ENCODE results near the gene ZNF804B.

ZNF804B gene

DNA sequence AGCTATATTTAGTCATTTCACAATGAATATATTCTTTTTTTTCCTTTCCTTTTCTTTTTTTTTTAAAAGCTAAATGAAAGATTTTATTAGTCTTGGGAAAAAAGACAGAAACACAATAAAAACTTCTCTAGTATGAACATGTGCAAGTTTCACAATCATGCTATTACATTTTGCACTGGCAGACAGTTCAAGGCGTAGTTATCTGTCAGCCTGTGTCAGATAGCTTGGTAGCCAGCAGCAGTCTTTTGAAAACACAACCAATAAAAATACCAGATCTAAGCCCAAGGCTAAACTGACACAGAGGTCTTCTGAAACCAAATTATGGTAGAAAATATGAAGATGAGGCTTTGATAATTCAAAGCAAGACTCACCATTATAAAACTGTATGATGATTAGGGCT is 241.8 kb downstream of the ZNF804B start:
- no peak for DNase-seq (ENCODE audit: low read depth)
- TF ChIP-seq, protein P1, sequence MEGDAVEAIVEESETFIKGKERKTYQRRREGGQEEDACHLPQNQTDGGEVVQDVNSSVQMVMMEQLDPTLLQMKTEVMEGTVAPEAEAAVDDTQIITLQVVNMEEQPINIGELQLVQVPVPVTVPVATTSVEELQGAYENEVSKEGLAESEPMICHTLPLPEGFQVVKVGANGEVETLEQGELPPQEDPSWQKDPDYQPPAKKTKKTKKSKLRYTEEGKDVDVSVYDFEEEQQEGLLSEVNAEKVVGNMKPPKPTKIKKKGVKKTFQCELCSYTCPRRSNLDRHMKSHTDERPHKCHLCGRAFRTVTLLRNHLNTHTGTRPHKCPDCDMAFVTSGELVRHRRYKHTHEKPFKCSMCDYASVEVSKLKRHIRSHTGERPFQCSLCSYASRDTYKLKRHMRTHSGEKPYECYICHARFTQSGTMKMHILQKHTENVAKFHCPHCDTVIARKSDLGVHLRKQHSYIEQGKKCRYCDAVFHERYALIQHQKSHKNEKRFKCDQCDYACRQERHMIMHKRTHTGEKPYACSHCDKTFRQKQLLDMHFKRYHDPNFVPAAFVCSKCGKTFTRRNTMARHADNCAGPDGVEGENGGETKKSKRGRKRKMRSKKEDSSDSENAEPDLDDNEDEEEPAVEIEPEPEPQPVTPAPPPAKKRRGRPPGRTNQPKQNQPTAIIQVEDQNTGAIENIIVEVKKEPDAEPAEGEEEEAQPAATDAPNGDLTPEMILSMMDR (IDR thresholded peaks at IDR 0.05; ENCODE audit: control insufficient read depth, extremely low read depth, insufficient read depth), result no peak
- no peak overlapping the region for H3K4me3 ChIP-seq (ENCODE audit: low read depth, low read length)

DNA sequence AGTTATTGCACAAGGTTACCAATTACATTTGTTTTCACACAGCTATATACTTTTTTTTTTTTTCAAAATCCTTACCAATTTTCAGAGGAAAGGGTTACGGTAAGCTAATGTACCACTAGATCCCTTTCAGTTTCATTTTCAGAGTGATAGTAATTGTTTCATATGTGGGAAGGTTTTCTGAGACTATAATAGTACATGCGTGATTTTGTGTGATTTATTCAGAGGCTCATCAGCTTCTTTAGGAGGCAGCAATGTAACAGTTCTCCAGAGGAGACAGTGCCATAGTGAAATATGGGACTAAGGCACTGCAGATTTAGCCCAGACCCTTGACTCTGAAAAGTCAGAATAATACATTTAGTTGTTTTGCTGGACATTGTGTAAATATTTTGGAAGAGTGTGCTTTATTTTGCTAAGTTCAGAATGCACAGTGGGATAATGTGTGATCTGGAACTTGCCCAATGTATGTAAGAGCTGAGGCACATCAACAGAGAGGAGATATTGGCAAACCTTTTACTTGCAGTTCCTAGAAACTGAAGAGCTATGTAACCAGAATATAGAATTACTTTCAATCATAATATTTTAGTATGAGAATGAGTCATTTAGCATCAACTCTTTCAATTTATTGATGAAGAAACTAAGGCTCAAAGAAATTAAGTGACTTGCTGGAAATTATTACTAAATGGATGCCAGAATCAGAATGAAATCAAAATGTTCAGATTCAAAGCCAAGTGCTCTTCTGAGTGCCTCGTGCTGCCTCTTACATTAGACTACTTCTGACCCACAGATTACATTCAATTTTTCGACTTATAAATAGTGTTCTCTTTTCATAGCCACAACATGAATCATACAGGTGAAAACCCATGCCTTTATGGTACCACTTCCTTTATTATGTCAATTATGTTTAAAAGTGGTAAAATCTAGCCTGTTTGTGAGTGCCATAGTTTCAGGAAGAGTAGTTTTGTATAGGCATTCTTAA is 243.8 kb downstream of the ZNF804B start:
- no peak overlapping the region for H3K4me3 ChIP-seq (ENCODE audit: low read depth, low read length)
- no peak for DNase-seq (ENCODE audit: low read depth)
- TF ChIP-seq, protein P1 (IDR thresholded peaks at IDR 0.05; ENCODE audit: control insufficient read depth, extremely low read depth, insufficient read depth), result no peak

DNA sequence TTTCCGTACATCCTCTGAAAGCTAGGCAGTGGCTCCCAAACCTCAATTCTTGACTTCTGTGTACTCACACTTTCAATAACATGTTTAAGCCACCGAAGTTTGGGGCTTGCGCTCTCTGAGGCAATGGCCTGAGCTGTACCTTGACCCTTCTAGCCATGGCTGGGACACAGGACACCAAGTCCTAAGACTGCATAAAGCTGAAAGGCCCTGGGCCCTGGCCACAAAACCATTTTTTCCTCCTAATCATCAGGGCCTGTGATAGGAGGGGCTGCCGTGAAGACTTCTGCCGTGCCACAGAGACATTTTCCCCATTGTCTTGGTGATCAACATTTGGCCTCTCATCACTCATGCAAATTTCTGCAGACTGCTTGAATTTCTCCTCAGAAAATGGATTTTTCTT is 252.5 kb downstream of the ZNF804B start:
- no peak overlapping the region for H3K4me3 ChIP-seq (ENCODE audit: low read depth, low read length)
- TF ChIP-seq, protein P1 (IDR thresholded peaks at IDR 0.05; ENCODE audit: control insufficient read depth, extremely low read depth, insufficient read depth), result no peak
- DNase-seq (ENCODE audit: low read depth), result no peak

DNA sequence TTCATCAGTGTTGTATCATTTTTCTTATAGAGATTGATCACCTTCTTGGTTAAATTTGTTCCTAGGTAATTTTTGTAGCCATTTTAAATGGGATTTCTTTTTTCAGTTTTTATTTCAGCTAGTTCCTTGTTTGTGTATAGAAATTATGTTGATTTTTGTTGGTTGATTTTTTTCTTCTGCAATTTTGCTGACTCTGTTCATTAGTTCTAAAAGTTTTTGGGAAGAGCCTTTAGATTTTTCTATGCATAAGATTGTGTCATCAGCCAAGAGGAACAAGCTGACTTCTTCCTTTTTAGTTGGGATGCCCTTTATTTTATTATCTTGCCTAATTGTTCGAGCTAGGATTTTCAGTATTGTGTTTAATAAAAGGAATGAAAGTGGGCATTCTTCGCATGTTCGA is 258.2 kb downstream of the ZNF804B start:
- no peak for DNase-seq (ENCODE audit: low read depth)
- TF ChIP-seq, protein P1 (IDR thresholded peaks at IDR 0.05; ENCODE audit: control insufficient read depth, extremely low read depth, insufficient read depth), result no peak
- H3K4me3 ChIP-seq (ENCODE audit: low read depth, low read length), result no peak overlapping the region

DNA sequence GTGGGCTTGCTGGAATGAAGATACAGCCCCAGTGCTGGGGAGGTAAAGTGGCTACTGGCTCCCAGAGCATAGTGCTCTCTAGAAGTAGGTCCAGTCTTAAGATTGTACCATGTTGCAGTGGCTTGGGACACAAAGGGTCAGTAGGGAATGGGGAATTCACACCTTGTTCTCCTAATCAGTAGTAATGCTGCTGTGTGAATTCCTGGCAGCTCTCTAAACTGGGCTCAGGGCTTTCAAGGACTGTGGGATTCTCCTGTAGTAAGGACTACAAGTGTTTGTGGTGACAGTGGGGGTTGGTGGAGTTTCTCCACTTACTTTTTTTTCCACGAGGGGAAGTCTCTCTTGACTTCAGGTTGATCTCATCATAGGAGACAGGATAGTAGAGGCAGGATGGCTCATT is 262.2 kb downstream of the ZNF804B start:
- TF ChIP-seq, protein P1 (IDR thresholded peaks at IDR 0.05; ENCODE audit: control insufficient read depth, extremely low read depth, insufficient read depth), result no peak
- no peak for DNase-seq (ENCODE audit: low read depth)
- no peak overlapping the region for H3K4me3 ChIP-seq (ENCODE audit: low read depth, low read length)

DNA sequence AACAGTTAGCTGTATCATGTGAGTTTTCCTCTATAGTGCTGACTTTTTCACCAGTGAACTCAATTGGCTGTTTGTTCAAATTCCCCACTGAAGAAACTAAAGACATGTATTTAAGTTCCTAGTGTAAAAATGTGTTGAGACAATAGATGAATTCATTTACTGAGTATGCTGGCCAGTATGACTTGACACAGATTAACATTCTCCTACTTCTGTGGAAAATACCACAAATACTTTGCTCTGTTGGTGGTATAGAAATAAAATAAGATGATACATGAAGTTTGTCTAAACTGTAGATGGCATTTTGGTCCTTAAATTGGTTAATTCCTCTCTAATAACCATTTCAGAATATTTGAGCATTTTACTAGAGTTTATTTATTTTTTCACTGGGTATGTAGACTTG is 263.7 kb downstream of the ZNF804B start:
- no peak for DNase-seq (ENCODE audit: low read depth)
- no peak overlapping the region for H3K4me3 ChIP-seq (ENCODE audit: low read depth, low read length)
- TF ChIP-seq, protein P1 (IDR thresholded peaks at IDR 0.05; ENCODE audit: control insufficient read depth, extremely low read depth, insufficient read depth), result no peak

Measured in LNCaP clone FGC (cell line).